Kidney (tissue), 14 donors: ENCODE data around the gene PUS3. TPM values are rescaled to one million over a fixed set of nuclear protein-coding genes. Genes with fewer than 3 reads are reported as not detected.

ENCODE experiments used
- DNase-seq, 5 donors: peaks; one replicate each; pipeline ENCODE4 v3.0.0-alpha.2; 2013 to 2020
- FAIRE-seq: peaks from 2 replicates; lab custom pipeline; 2012; peaks lifted over from hg19 to GRCh38; lab: Jason Lieb, UNC
- H3K27ac ChIP-seq, 2 donors: one replicate each; pipeline ENCODE4 v1.7.0; 2013; ENCODE audit warnings: low read depth in 2 of 2, low read length in 2 of 2, inconsistent platforms in 1 of 2
- H3K27me3 ChIP-seq: one replicate; pipeline ENCODE4 v1.7.1; 2013; ENCODE audit warnings: low read length, inconsistent platforms; ENCODE audit not compliant: control insufficient read depth, insufficient read depth
- H3K36me3 ChIP-seq, 3 donors: one replicate each; pipeline versions ENCODE4 v1.7.0 to v1.7.1; 2013; ENCODE audit warnings: low read length in 3 of 3, control low read depth in 1 of 3, inconsistent platforms in 1 of 3; ENCODE audit not compliant: insufficient read depth in 3 of 3, control insufficient read depth in 2 of 3
- H3K4me1 ChIP-seq, 3 donors: one replicate each; pipeline versions ENCODE4 v1.7.0 to v1.7.1; 2013; ENCODE audit warnings: low read length in 3 of 3, inconsistent platforms in 1 of 3, low read depth in 1 of 3; ENCODE audit not compliant: control insufficient read depth in 2 of 3, insufficient read depth in 2 of 3
- H3K4me3 ChIP-seq, 3 donors: one replicate each; pipeline versions ENCODE4 v1.7.0 to v1.8.1; 2013; ENCODE audit warnings: low read length in 3 of 3, control low read depth in 1 of 3, inconsistent platforms in 1 of 3
- H3K9ac ChIP-seq, 3 donors: one replicate each; pipeline versions ENCODE4 v1.7.0 to v1.7.1; 2013; ENCODE audit warnings: low read length in 3 of 3, control low read depth in 1 of 3, inconsistent platforms in 1 of 3
- H3K9me3 ChIP-seq, 3 donors: one replicate each; pipeline versions ENCODE4 v1.7.0 to v1.7.1; 2013; ENCODE audit warnings: low read length in 3 of 3, control low read depth in 1 of 3, inconsistent platforms in 1 of 3; ENCODE audit not compliant: control insufficient read depth in 2 of 3, insufficient read depth in 1 of 3
- intact Hi-C: fragments of 100-400 bp; cut with DNase I; formaldehyde crosslinking; loops from one replicate; pipeline ENCODE4 v1.11.1; 2022
- polyA plus RNA-seq: library from polyadenylated mRNA; stranded (reverse); fragments of 350-450 nt; fragmentation: Illumina TruSeq; extraction: RNeasy Lipid Tissue Mini Kit (QIAGEN cat#74804); gene quantifications from one replicate; pipeline ENCODE4 v1.2.3, GENCODE V29; 2014; ENCODE audit warnings: low read depth, low replicate concordance; ENCODE audit not compliant: insufficient read depth
- total RNA-seq: library from RNA; stranded (reverse); fragmentation: NEBNext Ultra II Directional; extraction: Animal tissue kit (Norgen Biotek cat#: 25700); gene quantifications from one replicate; pipeline ENCODE4 v1.2.1, GENCODE V29; 2021
- TF ChIP-seq, protein P1 (sequence below): IDR thresholded peaks from 3 replicates; pipeline ENCODE4 v1.5.1; 2012; ENCODE audit warnings: mild to moderate bottlenecking, moderate library complexity, borderline replicate concordance; ENCODE audit not compliant: insufficient read depth; ENCODE audit errors: extremely low read depth
- donor health status: control.
- donor health status: control.
- donor health status: control.
- donor health status: control.
- donor health status: control.
- donor health status: DM: yes; HTN: yes; CAD: no.
- donor health status: Normal renal cell carcinoma (clear cell type).

Gene PUS3
- total and polyA plus RNA-seq, 2 donors from 2014 or later, result 9.4 to 9.9 TPM

GRCh38 chr11:125926682-125927081 lies 23.7 kb upstream of the PUS3 start:
- no peaks in the 10 kb centered on the region for H3K9me3 ChIP-seq
- FAIRE-seq, result no peak
- intact Hi-C loops, result no loop called here
- H3K27me3 ChIP-seq, result no peaks in the 10 kb centered on the region
- H3K4me1 ChIP-seq, result no peaks in the 10 kb centered on the region
- no peak for DNase-seq
- no peak overlapping the region for H3K27ac ChIP-seq
- TF ChIP-seq, protein P1, sequence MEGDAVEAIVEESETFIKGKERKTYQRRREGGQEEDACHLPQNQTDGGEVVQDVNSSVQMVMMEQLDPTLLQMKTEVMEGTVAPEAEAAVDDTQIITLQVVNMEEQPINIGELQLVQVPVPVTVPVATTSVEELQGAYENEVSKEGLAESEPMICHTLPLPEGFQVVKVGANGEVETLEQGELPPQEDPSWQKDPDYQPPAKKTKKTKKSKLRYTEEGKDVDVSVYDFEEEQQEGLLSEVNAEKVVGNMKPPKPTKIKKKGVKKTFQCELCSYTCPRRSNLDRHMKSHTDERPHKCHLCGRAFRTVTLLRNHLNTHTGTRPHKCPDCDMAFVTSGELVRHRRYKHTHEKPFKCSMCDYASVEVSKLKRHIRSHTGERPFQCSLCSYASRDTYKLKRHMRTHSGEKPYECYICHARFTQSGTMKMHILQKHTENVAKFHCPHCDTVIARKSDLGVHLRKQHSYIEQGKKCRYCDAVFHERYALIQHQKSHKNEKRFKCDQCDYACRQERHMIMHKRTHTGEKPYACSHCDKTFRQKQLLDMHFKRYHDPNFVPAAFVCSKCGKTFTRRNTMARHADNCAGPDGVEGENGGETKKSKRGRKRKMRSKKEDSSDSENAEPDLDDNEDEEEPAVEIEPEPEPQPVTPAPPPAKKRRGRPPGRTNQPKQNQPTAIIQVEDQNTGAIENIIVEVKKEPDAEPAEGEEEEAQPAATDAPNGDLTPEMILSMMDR, result no peak
- H3K36me3 ChIP-seq, result no peaks in the 10 kb centered on the region
- no peak overlapping the region for H3K4me3 ChIP-seq
- no peak overlapping the region for H3K9ac ChIP-seq

GRCh38 chr11:125925804-125926203 lies 22.8 kb upstream of the PUS3 start:
- FAIRE-seq (no peak), DNase-seq (no peak)
- H3K27ac ChIP-seq, result no peak overlapping the region
- no peak overlapping the region for H3K4me3 ChIP-seq
- H3K27me3 ChIP-seq, result no peaks in the 10 kb centered on the region
- no peaks in the 10 kb centered on the region for H3K4me1 ChIP-seq
- TF ChIP-seq, protein P1, result no peak
- no peak overlapping the region for H3K9ac ChIP-seq
- H3K36me3 ChIP-seq, result no peaks in the 10 kb centered on the region
- intact Hi-C loops, result no loop called here
- H3K9me3 ChIP-seq, result no peaks in the 10 kb centered on the region

DNA sequence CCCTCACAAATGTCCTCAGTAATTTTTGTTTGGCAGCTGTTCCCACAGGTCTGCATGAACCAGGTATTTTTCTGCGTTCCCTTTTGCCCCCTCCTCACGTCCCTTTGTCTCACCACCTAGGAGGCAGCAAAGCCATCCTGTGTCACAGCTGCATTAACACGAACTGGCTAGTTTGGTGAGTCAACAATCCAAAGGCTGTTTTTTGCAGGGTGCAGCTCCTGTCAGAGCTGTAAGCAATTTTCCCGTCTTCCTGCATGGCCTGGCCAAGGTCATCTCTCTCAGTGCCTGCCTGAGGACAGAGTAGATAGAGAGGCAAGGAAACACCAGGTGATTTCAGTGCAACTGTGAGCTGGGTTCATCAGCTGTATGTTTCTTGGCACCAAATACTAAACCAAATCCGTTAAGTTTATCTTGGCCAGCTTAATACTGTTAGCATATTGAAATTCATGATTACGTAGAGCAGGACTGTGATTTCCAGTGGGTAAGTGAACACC lies 22.3 kb upstream of the PUS3 start:
- no peak overlapping the region for H3K4me3 ChIP-seq
- no peaks in the 10 kb centered on the region for H3K9me3 ChIP-seq
- TF ChIP-seq, protein P1, result no peak
- no peak overlapping the region for H3K27ac ChIP-seq
- no peaks in the 10 kb centered on the region for H3K27me3 ChIP-seq
- H3K4me1 ChIP-seq, result no peaks in the 10 kb centered on the region
- intact Hi-C loops, result no loop called here
- FAIRE-seq (no peak), DNase-seq (no peak)
- H3K9ac ChIP-seq, result no peak overlapping the region
- no peaks in the 10 kb centered on the region for H3K36me3 ChIP-seq
